CD8-positive, alpha-beta memory T cell (primary cell): Measurements from ENCODE around the gene HDAC1. TPM values are rescaled to one million over a fixed set of nuclear protein-coding genes. Genes with fewer than 3 reads are reported as not detected.

Source experiments
- CTCF ChIA-PET: fragments of 350-600 bp; sonication (Branson Sonifier 250); formaldehyde crosslinking; loops from one replicate; lab custom pipeline; 2021; ENCODE audit warnings: antibody characterized with exemption; lab: Charles Lee
- POLR2A ChIA-PET: fragments of 350-600 bp; sonication (Branson Sonifier 250); formaldehyde crosslinking; loops from one replicate; lab custom pipeline; 2021; ENCODE audit warnings: antibody characterized with exemption; lab: Charles Lee
- DNase-seq, 5 donors: peaks; one replicate each; pipeline versions ENCODE4 v3.0.0 to v3.0.0-alpha.2; 2020 to 2022; ENCODE audit warnings: mixed read lengths in 1 of 5
- H3K27ac ChIP-seq: one replicate; pipeline ENCODE4 v1.7.0; 2013; ENCODE audit warnings: low read depth, mild to moderate bottlenecking, low read length, moderate library complexity
- H3K27me3 ChIP-seq: 2 replicates; pipeline ENCODE4 v1.7.0; 2013; ENCODE audit warnings: low read length, mild to moderate bottlenecking; ENCODE audit not compliant: insufficient read depth, poor library complexity, severe bottlenecking
- H3K36me3 ChIP-seq: 2 replicates; pipeline ENCODE4 v1.7.0; 2013; ENCODE audit warnings: mild to moderate bottlenecking, low read length, moderate library complexity; ENCODE audit not compliant: insufficient read depth
- H3K4me1 ChIP-seq: 2 replicates; pipeline ENCODE4 v1.7.0; 2013; ENCODE audit warnings: mild to moderate bottlenecking, low read length, moderate library complexity; ENCODE audit not compliant: insufficient read depth
- H3K4me3 ChIP-seq: 2 replicates; pipeline ENCODE4 v1.7.0; 2013; ENCODE audit warnings: mild to moderate bottlenecking, low read length
- H3K9me3 ChIP-seq: 2 replicates; pipeline ENCODE4 v1.7.0; 2013; ENCODE audit warnings: mild to moderate bottlenecking, low read length
- H3K27ac Mint-ChIP-seq, 8 donors: one replicate each; pipeline ENCODE4 v1.8.0; 2020 to 2021; ENCODE audit warnings: mixed read lengths in 8 of 8, mild to moderate bottlenecking in 6 of 8, inconsistent platforms in 3 of 8, moderate library complexity in 3 of 8
- H3K27me3 Mint-ChIP-seq, 2 donors: one replicate each; pipeline ENCODE4 v1.8.0; 2020 to 2021; ENCODE audit warnings: mixed read lengths in 2 of 2, mild to moderate bottlenecking in 1 of 2, moderate library complexity in 1 of 2
- H3K36me3 Mint-ChIP-seq, 3 donors: one replicate each; pipeline ENCODE4 v1.8.0; 2020 to 2021; ENCODE audit warnings: mixed read lengths in 3 of 3, inconsistent platforms in 1 of 3, mild to moderate bottlenecking in 1 of 3
- H3K4me1 Mint-ChIP-seq, 3 donors: one replicate each; pipeline ENCODE4 v1.8.0; 2020 to 2021; ENCODE audit warnings: mixed read lengths in 3 of 3, inconsistent platforms in 1 of 3, mild to moderate bottlenecking in 1 of 3
- H3K4me3 Mint-ChIP-seq, 7 donors: one replicate each; pipeline ENCODE4 v1.8.0; 2020 to 2021; ENCODE audit warnings: mixed read lengths in 7 of 7, mild to moderate bottlenecking in 6 of 7, moderate library complexity in 4 of 7, inconsistent platforms in 2 of 7
- H3K9me3 Mint-ChIP-seq, 5 donors: one replicate each; pipeline ENCODE4 v1.8.0; 2020 to 2022; ENCODE audit warnings: mixed read lengths in 5 of 5, mild to moderate bottlenecking in 3 of 5, moderate library complexity in 2 of 5, inconsistent platforms in 1 of 5
- polyA plus RNA-seq: library from polyadenylated mRNA; unstranded; fragments of 300-500 nt; fragmentation: Illumina TruSeq; gene quantifications from one replicate; pipeline ENCODE4 v1.2.3, GENCODE V29; 2021
- total RNA-seq, 2 experiments: library from RNA; stranded (reverse); gene quantifications; one replicate each; pipeline ENCODE4 v1.2.3, GENCODE V29; 2021

The HDAC1 gene
- total and polyA plus RNA-seq, 3 experiments from 2014 or later: 164 to 180 (median 172) TPM

DNA sequence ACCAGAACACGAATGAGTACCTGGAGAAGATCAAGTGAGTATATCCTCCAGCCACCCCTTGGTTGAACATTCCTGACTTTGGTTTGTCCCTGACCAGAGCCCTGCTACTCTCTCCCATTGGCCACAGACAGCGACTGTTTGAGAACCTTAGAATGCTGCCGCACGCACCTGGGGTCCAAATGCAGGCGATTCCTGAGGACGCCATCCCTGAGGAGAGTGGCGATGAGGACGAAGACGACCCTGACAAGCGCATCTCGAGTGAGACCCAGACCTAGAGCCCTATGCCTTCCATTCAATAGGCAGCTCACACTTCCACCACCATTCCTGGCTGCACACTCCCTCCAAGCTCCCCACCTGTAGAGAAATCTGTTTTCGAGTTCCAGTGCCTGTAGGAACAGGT is 39.7 kb downstream of the HDAC1 start:
- ChIA-PET POLR2A (no interaction called here), CTCF (interaction anchor here (1.2 to 1.4 kb wide), 2 partner anchors 10 to 82 kb away, joined by 3 to 5 read pairs; no protein-coding TSS in a partner anchor)
- H3K4me3 Mint-ChIP-seq: no peak overlapping the region
- H3K27me3 Mint-ChIP-seq: peaks cover 0 to 5% of the 10 kb centered on the region in 2 donors
- H3K4me1 ChIP-seq: peaks cover 10% of the 10 kb centered on the region
- no peak overlapping the region for H3K4me3 ChIP-seq
- no peak overlapping the region for H3K27ac ChIP-seq
- peaks cover 50% of the 10 kb centered on the region for H3K36me3 ChIP-seq
- no peaks in the 10 kb centered on the region for H3K9me3 ChIP-seq
- H3K4me1 Mint-ChIP-seq: peaks cover 12 to 23% (median 17%) of the 10 kb centered on the region in 3 donors
- no peak for DNase-seq
- H3K27ac Mint-ChIP-seq: peak overlapping the region in 3 of 8 donors; percentile 39 to 49 (median 43)
- peaks cover 7 to 72% (median 19%) of the 10 kb centered on the region in 3 donors for H3K36me3 Mint-ChIP-seq
- no peaks in the 10 kb centered on the region for H3K27me3 ChIP-seq
- no peaks in the 10 kb centered on the region for H3K9me3 Mint-ChIP-seq

DNA sequence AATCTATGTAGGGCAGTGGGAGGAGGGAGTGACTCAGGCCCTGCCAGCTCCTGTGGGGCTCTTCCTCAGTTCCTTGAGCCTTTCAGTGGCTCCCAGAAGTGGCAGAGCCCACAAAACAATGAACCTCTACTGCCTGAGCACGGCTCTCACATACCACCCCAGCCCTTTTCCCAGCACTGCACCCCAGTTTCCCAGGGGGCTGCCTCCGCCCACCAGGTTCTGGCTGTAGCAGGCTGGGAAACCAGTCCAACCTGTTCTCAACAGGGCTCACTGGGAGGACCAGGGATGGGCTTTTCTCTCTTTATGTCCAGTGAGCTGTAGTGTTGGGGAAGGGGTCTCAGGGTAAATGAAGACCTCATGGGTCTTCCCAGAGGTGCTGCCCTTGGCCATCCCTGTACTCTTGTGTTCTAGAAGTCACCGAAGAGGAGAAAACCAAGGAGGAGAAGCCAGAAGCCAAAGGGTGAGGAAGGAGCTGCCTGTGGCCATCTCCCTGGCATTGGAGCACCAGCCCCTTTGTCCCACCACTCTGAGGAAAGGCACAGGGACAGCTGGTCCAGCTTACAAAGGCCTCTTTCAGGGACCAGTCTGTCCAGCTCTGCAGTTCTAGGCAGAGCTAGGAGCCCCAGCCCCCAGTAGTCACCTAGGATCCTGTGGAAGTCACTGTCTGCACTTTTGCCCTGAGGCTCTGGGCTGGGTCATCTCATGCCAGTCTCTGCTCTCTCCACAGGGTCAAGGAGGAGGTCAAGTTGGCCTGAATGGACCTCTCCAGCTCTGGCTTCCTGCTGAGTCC is 40.6 kb downstream of the HDAC1 start:
- H3K36me3 Mint-ChIP-seq: peaks cover 7 to 63% (median 19%) of the 10 kb centered on the region in 3 donors
- H3K27ac Mint-ChIP-seq: peak overlapping the region in 1 of 8 donors; percentile 54

DNA sequence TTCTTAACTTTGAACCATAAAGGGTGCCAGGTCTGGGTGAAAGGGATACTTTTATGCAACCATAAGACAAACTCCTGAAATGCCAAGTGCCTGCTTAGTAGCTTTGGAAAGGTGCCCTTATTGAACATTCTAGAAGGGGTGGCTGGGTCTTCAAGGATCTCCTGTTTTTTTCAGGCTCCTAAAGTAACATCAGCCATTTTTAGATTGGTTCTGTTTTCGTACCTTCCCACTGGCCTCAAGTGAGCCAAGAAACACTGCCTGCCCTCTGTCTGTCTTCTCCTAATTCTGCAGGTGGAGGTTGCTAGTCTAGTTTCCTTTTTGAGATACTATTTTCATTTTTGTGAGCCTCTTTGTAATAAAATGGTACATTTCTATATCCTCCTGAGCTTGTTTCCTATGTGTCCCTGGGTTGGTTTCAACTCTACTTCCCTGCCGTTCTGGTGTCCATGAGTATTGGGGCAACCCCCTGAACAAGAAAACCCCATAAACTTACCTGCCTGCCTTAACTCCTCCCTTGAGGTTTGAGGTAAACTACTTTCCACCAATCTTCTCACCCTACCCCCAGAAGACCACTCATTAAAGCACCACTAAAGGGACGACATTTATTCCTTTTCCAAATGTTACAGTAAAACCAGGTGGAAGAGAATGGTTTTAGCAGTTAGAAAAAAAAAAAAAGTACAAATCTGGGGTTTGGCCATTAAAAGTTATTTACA is 41.5 kb downstream of the HDAC1 start:
- peaks cover 7 to 54% (median 17%) of the 10 kb centered on the region in 3 donors for H3K36me3 Mint-ChIP-seq
- DNase-seq: no peak
- Histone ChIP-seq H3K27me3 (no peaks in the 10 kb centered on the region), H3K36me3 (peaks cover 35% of the 10 kb centered on the region), H3K27ac (no peak overlapping the region), H3K4me1 (peaks cover 27% of the 10 kb centered on the region), H3K9me3 (no peaks in the 10 kb centered on the region), H3K4me3 (no peak overlapping the region)
- no peaks in the 10 kb centered on the region for H3K9me3 Mint-ChIP-seq
- CTCF ChIA-PET: interaction anchor here (0.8 to 1.6 kb wide), 10 partner anchors 14 to 93 kb away, joined by 3 to 5 read pairs (median 3); no protein-coding TSS in a partner anchor
- peaks cover 0 to 5% of the 10 kb centered on the region in 2 donors for H3K27me3 Mint-ChIP-seq
- H3K4me1 Mint-ChIP-seq: peaks cover 27 to 40% (median 33%) of the 10 kb centered on the region in 3 donors
- H3K4me3 Mint-ChIP-seq: peak overlapping the region in 3 of 7 donors; percentile 7 to 88 (median 8)
- H3K27ac Mint-ChIP-seq: peak overlapping the region in 7 of 8 donors; percentile 11 to 72 (median 63)
- POLR2A ChIA-PET: interaction anchor here (0.6 kb wide), 1 partner anchor 73 kb away, joined by 5 read pairs; no protein-coding TSS in a partner anchor

More for the DNA sequence above, 40.6 kb downstream of the HDAC1 start:
- DNase-seq: no peak
- H3K9me3 ChIP-seq: no peaks in the 10 kb centered on the region
- Mint-ChIP-seq H3K4me1 (peaks cover 21 to 33% (median 26%) of the 10 kb centered on the region in 3 donors), H3K9me3 (no peaks in the 10 kb centered on the region), H3K4me3 (peak overlapping the region in 1 of 7 donors; percentile 34), H3K27me3 (peaks cover 0 to 5% of the 10 kb centered on the region in 2 donors)
- peaks cover 20% of the 10 kb centered on the region for H3K4me1 ChIP-seq
- POLR2A ChIA-PET: interaction anchor here (0.6 kb wide), 1 partner anchor 72 kb away, joined by 5 read pairs; no protein-coding TSS in a partner anchor
- H3K27me3 ChIP-seq: no peaks in the 10 kb centered on the region
- CTCF ChIA-PET: interaction anchor here (1.0 to 1.4 kb wide), 8 partner anchors 11 to 92 kb away, joined by 3 to 5 read pairs (median 3); no protein-coding TSS in a partner anchor
- peaks cover 43% of the 10 kb centered on the region for H3K36me3 ChIP-seq
- H3K27ac ChIP-seq: no peak overlapping the region
- no peak overlapping the region for H3K4me3 ChIP-seq

DNA sequence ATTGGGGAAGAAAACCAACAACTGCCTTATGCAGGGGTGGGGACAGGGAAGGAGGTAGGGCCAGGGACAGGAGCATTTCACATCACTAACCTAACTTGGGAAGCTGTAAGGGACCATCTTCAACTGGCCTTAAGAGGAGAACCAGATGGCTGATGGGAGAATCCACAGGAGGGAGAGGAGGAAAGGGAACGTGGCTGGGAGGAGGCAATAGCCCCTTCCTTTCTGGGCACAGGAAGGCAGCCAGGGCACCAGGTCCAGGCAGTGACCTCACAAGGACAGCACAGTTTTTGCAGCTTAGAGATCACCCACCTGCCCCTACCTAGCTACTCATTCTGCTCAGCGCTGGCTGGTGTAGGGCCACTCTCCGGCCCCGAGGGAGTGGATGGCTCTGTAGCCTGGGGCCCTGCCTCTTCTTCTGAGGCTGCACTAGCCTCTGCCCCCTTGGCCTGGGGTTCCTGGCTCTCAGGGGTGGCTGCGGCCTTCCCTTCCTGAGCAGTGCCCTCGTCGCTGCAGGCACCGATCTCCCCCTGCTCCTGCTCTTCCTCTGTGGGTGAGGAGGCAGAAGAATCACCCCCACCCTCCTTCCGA is 42.5 kb downstream of the HDAC1 start:
- peak overlapping the region; percentile 17 to 80 (median 65) for H3K27ac Mint-ChIP-seq
- peaks cover 27% of the 10 kb centered on the region for H3K4me1 ChIP-seq
- ChIA-PET CTCF (interaction anchor here (0.8 to 1.6 kb wide), 2 partner anchors 14 to 86 kb away, joined by 3 to 4 read pairs; no protein-coding TSS in a partner anchor), POLR2A (interaction anchor here (0.6 to 0.8 kb wide), 2 partner anchors 24 to 43 kb away, joined by 4 read pairs; partner anchors contain the start of gene HDAC1)
- peak overlapping the region; percentile 20 to 88 (median 86) for H3K4me3 Mint-ChIP-seq
- peaks cover 25% of the 10 kb centered on the region for H3K36me3 ChIP-seq
- H3K9me3 ChIP-seq: no peaks in the 10 kb centered on the region
- peaks cover 7 to 44% (median 14%) of the 10 kb centered on the region in 3 donors for H3K36me3 Mint-ChIP-seq
- no peak for DNase-seq
- peaks cover 0 to 5% of the 10 kb centered on the region in 2 donors for H3K27me3 Mint-ChIP-seq
- H3K27me3 ChIP-seq: no peaks in the 10 kb centered on the region
- H3K4me1 Mint-ChIP-seq: peaks cover 31 to 42% (median 37%) of the 10 kb centered on the region in 3 donors
- no peaks in the 10 kb centered on the region for H3K9me3 Mint-ChIP-seq
- H3K27ac ChIP-seq: no peak overlapping the region
- H3K4me3 ChIP-seq: peak overlapping the region; percentile 58

DNA sequence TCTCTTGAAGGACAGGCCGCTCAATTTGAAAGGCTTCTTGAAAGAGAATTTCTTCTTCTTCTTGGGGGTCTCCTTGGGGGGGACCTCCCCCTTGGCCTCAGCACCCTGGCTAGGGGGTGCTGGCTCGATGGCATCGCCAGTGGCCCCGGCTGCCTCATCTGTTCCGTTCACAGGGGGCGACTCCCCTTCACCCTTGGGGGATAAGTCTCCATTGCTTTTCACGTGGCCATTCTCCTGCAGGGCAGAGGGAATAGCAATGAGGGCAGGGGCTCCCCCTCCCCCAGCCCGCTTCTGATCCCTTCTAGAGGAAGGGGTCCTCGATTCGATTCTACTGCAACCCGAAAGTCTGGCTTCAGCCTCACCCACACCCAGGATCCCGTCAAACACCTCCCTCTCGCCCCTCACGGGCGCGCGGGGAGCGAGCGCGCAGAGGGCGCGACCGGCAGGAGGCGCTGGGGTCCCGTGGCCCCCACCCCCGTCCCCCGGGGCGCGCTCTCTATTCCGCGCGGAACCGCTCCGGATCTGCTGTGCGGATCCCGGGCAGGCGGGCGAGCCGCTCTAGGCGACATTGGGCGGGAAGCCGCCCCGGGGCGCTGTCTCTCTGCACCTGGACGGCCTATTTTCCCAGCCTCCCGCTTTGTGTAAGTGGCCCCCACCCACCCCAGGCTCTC is 43.1 kb downstream of the HDAC1 start:
- Histone ChIP-seq H3K4me1 (peaks cover 27% of the 10 kb centered on the region), H3K4me3 (peak overlapping the region; percentile 58), H3K36me3 (peaks cover 19% of the 10 kb centered on the region), H3K27me3 (no peaks in the 10 kb centered on the region), H3K9me3 (no peaks in the 10 kb centered on the region), H3K27ac (peak overlapping the region; percentile 40)
- ChIA-PET POLR2A (interaction anchor here (0.6 to 2.6 kb wide), 16 partner anchors 10 to 156 kb away, joined by 3 to 34 read pairs (median 8); partner anchors contain the start of genes BSDC1, HDAC1 and TXLNA), CTCF (interaction anchor here (1.0 to 3.3 kb wide), 14 partner anchors 10 to 119 kb away, joined by 3 to 28 read pairs (median 6); partner anchors contain the start of gene HDAC1)
- Mint-ChIP-seq H3K27ac (peak overlapping the region in 7 of 8 donors; percentile 9 to 80 (median 70)), H3K4me3 (peak overlapping the region; percentile 67 to 86 (median 85)), H3K27me3 (peaks cover 0 to 5% of the 10 kb centered on the region in 2 donors), H3K36me3 (peaks cover 7 to 38% (median 11%) of the 10 kb centered on the region in 3 donors), H3K9me3 (no peaks in the 10 kb centered on the region), H3K4me1 (peaks cover 31 to 42% (median 42%) of the 10 kb centered on the region in 3 donors)
- DNase-seq: peak; percentile 57 to 77 (median 64)

DNA sequence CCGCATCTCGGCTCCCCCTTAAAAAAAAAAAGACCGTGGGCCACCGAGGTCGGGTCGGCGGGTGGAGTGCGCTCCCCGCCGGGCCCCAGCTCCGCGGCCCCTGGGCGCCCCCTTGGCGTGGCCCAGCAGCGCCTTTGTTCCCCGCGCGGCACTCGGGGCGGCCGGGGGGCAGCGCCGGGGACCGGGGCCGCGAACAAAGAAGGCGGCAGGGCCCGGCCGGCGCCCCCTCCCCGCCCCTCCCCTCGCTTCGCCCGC is 43.6 kb downstream of the HDAC1 start:
- peak overlapping the region; percentile 40 for H3K27ac ChIP-seq
- no peak for DNase-seq
- peaks cover 31 to 42% (median 42%) of the 10 kb centered on the region in 3 donors for H3K4me1 Mint-ChIP-seq
- H3K27ac Mint-ChIP-seq: no peak overlapping the region
- H3K36me3 ChIP-seq: peaks cover 14% of the 10 kb centered on the region
- H3K36me3 Mint-ChIP-seq: peaks cover 7 to 34% (median 11%) of the 10 kb centered on the region in 3 donors
- peaks cover 0 to 5% of the 10 kb centered on the region in 2 donors for H3K27me3 Mint-ChIP-seq
- no peaks in the 10 kb centered on the region for H3K9me3 ChIP-seq
- ChIA-PET POLR2A (interaction anchor here (0.6 to 2.6 kb wide), 24 partner anchors 9 to 263 kb away, joined by 3 to 34 read pairs (median 7); partner anchors contain the start of genes BSDC1, HDAC1, TMEM39B and TXLNA), CTCF (interaction anchor here (0.9 to 3.3 kb wide), 21 partner anchors 9 to 129 kb away, joined by 3 to 28 read pairs (median 4); partner anchors contain the start of genes HDAC1 and IQCC)
- peak overlapping the region; percentile 58 for H3K4me3 ChIP-seq
- H3K9me3 Mint-ChIP-seq: no peaks in the 10 kb centered on the region
- no peaks in the 10 kb centered on the region for H3K27me3 ChIP-seq
- peak overlapping the region in 6 of 7 donors; percentile 67 to 86 (median 84) for H3K4me3 Mint-ChIP-seq
- peaks cover 27% of the 10 kb centered on the region for H3K4me1 ChIP-seq
